IMR-90 (cell line): ENCODE data around the gene NISCH. TPM values are rescaled to one million over a fixed set of nuclear protein-coding genes. Genes with fewer than 3 reads are reported as not detected.

Experiments
- ATAC-seq: fragments of 200-7000 bp; cut with Tn5 transposase; 2 replicates; pipeline ENCODE4 v1.9.1; 2020; ENCODE audit warnings: low read depth, mild to moderate bottlenecking, moderate library complexity
- BruUV-seq: library from RNA; stranded (reverse); fragments of 400-500 nt; replicated peaks from 2 replicates; lab custom pipeline; 2021; lab: Mats Ljungman, UMichigan
- CTCF ChIA-PET: fragments of 300-600 bp; formaldehyde crosslinking; extraction: SDS; loops from one replicate; lab custom pipeline; 2021; ENCODE audit warnings: antibody characterized with exemption; lab: Yijun Ruan, JAX
- POLR2A ChIA-PET: fragments of 300-600 bp; sonication (Branson Sonifier 250); formaldehyde crosslinking; loops from one replicate; lab custom pipeline; 2022; ENCODE audit warnings: antibody characterized with exemption; ENCODE audit not compliant: unreplicated experiment; lab: Charles Lee
- DNase-seq: peaks from one replicate; pipeline ENCODE4 v3.0.0; 2013
- H2AFZ ChIP-seq: replicated peaks from 2 replicates; pipeline ENCODE3; 2013; ENCODE audit warnings: low read length, mild to moderate bottlenecking; ENCODE audit not compliant: poor library complexity
- H2AK5ac ChIP-seq: 2 replicates; pipeline ENCODE4 v1.6.1; 2013; ENCODE audit warnings: low read depth, low read length, inconsistent platforms
- H2AK9ac ChIP-seq: replicated peaks from 2 replicates; pipeline ENCODE3; 2013; ENCODE audit warnings: mild to moderate bottlenecking, low read depth, low read length, moderate library complexity; ENCODE audit not compliant: poor library complexity
- H2BK120ac ChIP-seq: 2 replicates; pipeline ENCODE4 v1.6.1; 2013; ENCODE audit warnings: low read depth, low read length, inconsistent platforms
- H2BK15ac ChIP-seq: 3 replicates; pipeline ENCODE4 v1.6.1; 2013; ENCODE audit warnings: low read depth, low read length, inconsistent platforms
- H2BK20ac ChIP-seq: 2 replicates; pipeline ENCODE4 v1.6.1; 2013; ENCODE audit warnings: low read depth, mild to moderate bottlenecking, inconsistent platforms, low read length, moderate library complexity
- H2BK5ac ChIP-seq: 2 replicates; pipeline ENCODE4 v1.6.1; 2013; ENCODE audit warnings: mild to moderate bottlenecking, low read depth, low read length, inconsistent platforms; ENCODE audit not compliant: poor library complexity, severe bottlenecking
- H3K14ac ChIP-seq: replicated peaks from 2 replicates; pipeline ENCODE4 v1.6.1; 2013; ENCODE audit warnings: low read depth, low read length, inconsistent platforms
- H3K18ac ChIP-seq: 2 replicates; pipeline ENCODE4 v1.6.1; 2013; ENCODE audit warnings: low read depth, low read length, control low read depth
- H3K23ac ChIP-seq: 2 replicates; pipeline ENCODE4 v1.6.1; 2013; ENCODE audit warnings: low read depth, low read length, inconsistent platforms
- H3K27ac ChIP-seq: 2 replicates; pipeline ENCODE4 v1.5.1; 2013; ENCODE audit warnings: mild to moderate bottlenecking, control low read depth, low read length; ENCODE audit not compliant: insufficient read depth
- H3K27me3 ChIP-seq: 2 replicates; pipeline ENCODE4 v1.6.1; 2013; ENCODE audit warnings: low read length; ENCODE audit not compliant: control insufficient read depth, insufficient read depth
- H3K36me3 ChIP-seq: 2 replicates; pipeline ENCODE4 v1.6.1; 2013; ENCODE audit warnings: low read length, mixed read lengths; ENCODE audit not compliant: control insufficient read depth, insufficient read depth
- H3K4ac ChIP-seq: 2 replicates; pipeline ENCODE4 v1.6.1; 2013; ENCODE audit warnings: low read depth, low read length, inconsistent platforms
- H3K4me1 ChIP-seq: 2 replicates; pipeline ENCODE4 v1.6.1; 2013; ENCODE audit warnings: low read length, mixed read lengths; ENCODE audit not compliant: control insufficient read depth, insufficient read depth
- H3K4me2 ChIP-seq: 2 replicates; pipeline ENCODE4 v1.6.1; 2013; ENCODE audit warnings: low read depth, mild to moderate bottlenecking, control low read depth, low read length, moderate library complexity
- H3K4me3 ChIP-seq: 2 replicates; pipeline ENCODE4 v1.5.1; 2013; ENCODE audit warnings: low read depth, mild to moderate bottlenecking, control low read depth, low read length, moderate library complexity; ENCODE audit not compliant: insufficient read depth
- H3K56ac ChIP-seq: 2 replicates; pipeline ENCODE4 v1.6.1; 2013; ENCODE audit warnings: low read length, inconsistent platforms; ENCODE audit not compliant: insufficient read depth; ENCODE audit errors: extremely low read depth
- H3K79me1 ChIP-seq, 2 experiments: 2 replicates each; pipeline ENCODE4 v1.6.1; 2013; ENCODE audit warnings: low read length in 2 of 2, inconsistent platforms in 1 of 2, low read depth in 1 of 2
- H3K9ac ChIP-seq: 2 replicates; pipeline ENCODE4 v1.6.1; 2013; ENCODE audit warnings: low read depth, low read length, control low read depth
- H3K9me1 ChIP-seq: 2 replicates; pipeline ENCODE4 v1.6.1; 2013; ENCODE audit warnings: low read length, inconsistent platforms; ENCODE audit not compliant: insufficient read depth
- H3K9me3 ChIP-seq: 2 replicates; pipeline ENCODE4 v1.6.1; 2013; ENCODE audit warnings: low read length; ENCODE audit not compliant: control insufficient read depth, insufficient read depth
- H4K20me1 ChIP-seq: 2 replicates; pipeline ENCODE4 v1.6.1; 2013; ENCODE audit warnings: low read length, inconsistent platforms; ENCODE audit not compliant: insufficient read depth
- H4K5ac ChIP-seq: 2 replicates; pipeline ENCODE4 v1.6.1; 2013; ENCODE audit warnings: mild to moderate bottlenecking, low read depth, low read length, control low read depth
- H4K8ac ChIP-seq, 2 experiments: 2 replicates each; pipeline ENCODE4 v1.6.1; 2013; ENCODE audit warnings: low read depth in 2 of 2, low read length in 2 of 2, control low read depth in 1 of 2, inconsistent platforms in 1 of 2
- H4K91ac ChIP-seq: 2 replicates; pipeline ENCODE4 v1.6.1; 2013; ENCODE audit warnings: low read depth, low read length, inconsistent platforms; ENCODE audit not compliant: insufficient read depth
- BHLHE40 ChIP-seq: fragments of 150-350 bp; IDR thresholded peaks from 2 replicates; pipeline ENCODE4 v1.6.1; 2016; ENCODE audit warnings: mild to moderate bottlenecking, low read depth, low read length
- CEBPB ChIP-seq: IDR thresholded peaks from 2 replicates; pipeline ENCODE4 v1.6.1; 2012; ENCODE audit warnings: low read depth, low read length, improper control_type of control experiment
- CHD1 ChIP-seq: IDR thresholded peaks from 2 replicates; pipeline ENCODE4 v1.6.1; 2012; ENCODE audit warnings: low read depth, low read length, improper control_type of control experiment
- CTCF ChIP-seq: conservative IDR thresholded peaks from 2 replicates; pipeline ENCODE4 v1.5.1; 2012; ENCODE audit warnings: mild to moderate bottlenecking, low read depth, low read length, improper control_type of control experiment
- ELK1 ChIP-seq: fragments of 150-350 bp; IDR thresholded peaks from 2 replicates; pipeline ENCODE4 v1.6.1; 2016; ENCODE audit warnings: low read depth, mild to moderate bottlenecking, low read length, moderate library complexity, borderline replicate concordance
- FOS ChIP-seq: fragments of 150-350 bp; IDR thresholded peaks from 2 replicates; pipeline ENCODE4 v1.6.1; 2016; ENCODE audit warnings: low read depth, low read length
- MAFK ChIP-seq: IDR thresholded peaks from 2 replicates; pipeline ENCODE4 v1.6.1; 2012; ENCODE audit warnings: low read depth, low read length, improper control_type of control experiment
- MAZ ChIP-seq: IDR thresholded peaks from 2 replicates; pipeline ENCODE4 v1.6.1; 2012; ENCODE audit warnings: low read depth, mild to moderate bottlenecking, low read length, improper control_type of control experiment, moderate library complexity, borderline replicate concordance
- MXI1 ChIP-seq: IDR thresholded peaks from 2 replicates; pipeline ENCODE4 v1.6.1; 2012; ENCODE audit warnings: low read depth, mild to moderate bottlenecking, low read length, moderate library complexity, borderline replicate concordance
- NFE2L2 ChIP-seq: fragments of 150-350 bp; IDR thresholded peaks from 2 replicates; pipeline ENCODE4 v1.6.1; 2016; ENCODE audit warnings: low read depth, mild to moderate bottlenecking, low read length
- POLR2A ChIP-seq: IDR thresholded peaks from 2 replicates; pipeline ENCODE4 v1.6.1; 2012; ENCODE audit warnings: mild to moderate bottlenecking, low read depth, low read length
- RAD21 ChIP-seq: IDR thresholded peaks from 2 replicates; pipeline ENCODE4 v1.6.1; 2012; ENCODE audit warnings: low read length, improper control_type of control experiment
- RCOR1 ChIP-seq: IDR thresholded peaks from 2 replicates; pipeline ENCODE4 v1.6.1; 2012; ENCODE audit warnings: mild to moderate bottlenecking, low read length, improper control_type of control experiment; ENCODE audit not compliant: insufficient replicate concordance
- RFX5 ChIP-seq: IDR thresholded peaks from 2 replicates; pipeline ENCODE4 v1.8.0; 2012; ENCODE audit warnings: low read depth, mild to moderate bottlenecking, low read length, moderate library complexity
- SMC3 ChIP-seq: fragments of 150-350 bp; IDR thresholded peaks from 2 replicates; pipeline ENCODE4 v1.6.1; 2016; ENCODE audit warnings: low read depth, mild to moderate bottlenecking, antibody characterized with exemption, low read length, moderate library complexity
- USF2 ChIP-seq: fragments of 150-350 bp; IDR thresholded peaks from 2 replicates; pipeline ENCODE4 v1.6.1; 2017; ENCODE audit warnings: mild to moderate bottlenecking, antibody characterized with exemption, low read length, low read depth
- WGBS, 2 experiments: methylation state at CpG; one replicate each; pipeline versions ENCODE4 v1.1.5 to v1.1.7; 2013; ENCODE audit warnings: missing lambda C conversion rate in 2 of 2; ENCODE audit not compliant: insufficient read length in 1 of 2; ENCODE audit errors: extremely low coverage in 2 of 2; 5-methylcytosine and 5-hydroxymethylcytosine counted together
- dilution Hi-C: fragments of 300-500 bp; cut with HindIII; formaldehyde crosslinking; loops from one replicate; pipeline ENCODE4 v1.14.3; 2018; ENCODE audit warnings: low sequenced_read_pairs; ENCODE audit not compliant: unreplicated experiment
- in situ Hi-C: fragments of 300-500 bp; cut with MboI; formaldehyde crosslinking; loops from 3 replicates; pipeline ENCODE4 v1.14.3; 2019; ENCODE audit warnings: low sequenced_read_pairs, inconsistent platforms, mixed read lengths
- intact Hi-C: fragments of 100-400 bp; cut with micrococcal nuclease; formaldehyde crosslinking; loops from 2 replicates; pipeline ENCODE4 v1.10.0; 2022
- polyA plus RNA-seq, 3 experiments: library from polyadenylated mRNA; depleted of rRNA; stranded (reverse); fragments of >200 nt; gene quantifications; 2 replicates each; pipeline ENCODE4 v1.2.3, GENCODE V29; 2012; ENCODE audit warnings: low replicate concordance in 1 of 3
- total RNA-seq: library from RNA; depleted of rRNA; stranded (reverse); fragments of >200 nt; gene quantifications from 2 replicates; pipeline ENCODE4 v1.2.3, GENCODE V29; 2012

The NISCH gene
- total and polyA plus RNA-seq, 2 of the 4 experiments (the other 2 are of a cell fraction), result 36.9 to 86.0 TPM

- Histone ChIP-seq H3K18ac (no peak overlapping the region), H3K9me3 (no peaks in the 10 kb centered on the region), H3K27ac (no peak overlapping the region), H2BK5ac (no peak overlapping the region), H3K4me3 (no peak overlapping the region), H3K79me1 (no peaks in the 10 kb centered on the region), H4K91ac (no peak overlapping the region), H2AK9ac (no peak overlapping the region), H4K20me1 (no peaks in the 10 kb centered on the region), H3K4me1 (peaks cover 4% of the 10 kb centered on the region; the same call in 1 of the 2 replicates), H2AFZ (no peak overlapping the region), H3K14ac (no peak overlapping the region), H4K5ac (no peak overlapping the region), H2AK5ac (no peak overlapping the region), H2BK20ac (no peak overlapping the region), H3K27me3 (peaks cover 22% of the 10 kb centered on the region), H3K23ac (no peak overlapping the region), H3K4ac (no peak overlapping the region), H2BK120ac (no peak overlapping the region), H3K36me3 (no peaks in the 10 kb centered on the region), H4K8ac (no peak overlapping the region), H2BK15ac (no peak overlapping the region), H3K4me2 (no peak overlapping the region), H3K56ac (no peak overlapping the region), H3K9ac (no peak overlapping the region), H3K9me1 (no peaks in the 10 kb centered on the region)
- ChIA-PET POLR2A (no interaction called here), CTCF (interaction anchor here (1.4 kb wide), 1 partner anchor 16 kb away, joined by 4 read pairs; no protein-coding TSS in a partner anchor)
- DNase-seq (no peak), ATAC-seq (no peak)
- BruUV-seq, result no TSS peak
- no CpG with 5 or more reads among the region's 9 CpGs for WGBS, 2 experiments
- intact Hi-C loops, result no loop called here
- no peak for TF ChIP-seq NFE2L2
- TF ChIP-seq SMC3, result no peak
- no peak for TF ChIP-seq RFX5
- no peak for TF ChIP-seq RAD21
- TF ChIP-seq CTCF, result no peak
- no peak for TF ChIP-seq POLR2A
- no peak for TF ChIP-seq BHLHE40
- no peak for TF ChIP-seq USF2
- TF ChIP-seq CHD1, result no peak
- TF ChIP-seq MXI1, result no peak
- TF ChIP-seq ELK1, result no peak
- no peak for TF ChIP-seq FOS
- TF ChIP-seq MAZ, result no peak
- TF ChIP-seq MAFK, result no peak
- no peak for TF ChIP-seq CEBPB
- no peak for TF ChIP-seq RCOR1
- dilution Hi-C loops, result no loop called here
- in situ Hi-C loops, result no loop called here
These were observed 25.0 kb upstream of the NISCH start for GRCh38 chr3:52430416-52430810.
